GM19463 (cell line): Measurements from ENCODE around the gene KCNJ12.
A peak's percentile ranks its signal among the peaks of the same experiment; 100 is the strongest.
"Not testable (repeated sequence)": the region's sequence is repeated elsewhere in the genome, so short reads cannot be mapped to it uniquely, and the experiment has no call there.

Experiments used
- ATAC-seq: cut with Tn5 transposase; IDR thresholded peaks from one replicate; pipeline ENCODE4 v1.9.1; 2021; ENCODE audit warnings: mild to moderate bottlenecking, moderate library complexity; ENCODE audit not compliant: unreplicated experiment

The KCNJ12 gene

GRCh38 chr17:21404956-21405731 is 29.0 kb downstream of the KCNJ12 start:
- not testable (repeated sequence) for ATAC-seq

GRCh38 chr17:21405904-21406400 is 29.8 kb downstream of the KCNJ12 start:
- not testable (repeated sequence) for ATAC-seq

GRCh38 chr17:21406616-21407404 is 30.7 kb downstream of the KCNJ12 start:
- not testable (repeated sequence) for ATAC-seq

- not testable (repeated sequence) for ATAC-seq
These were observed 31.6 kb downstream of the KCNJ12 start for GRCh38 chr17:21407752-21408151.

GRCh38 chr17:21408224-21408623 is 32.1 kb downstream of the KCNJ12 start:
- not testable (repeated sequence) for ATAC-seq

GRCh38 chr17:21408766-21409300 is 32.7 kb downstream of the KCNJ12 start:
- not testable (repeated sequence) for ATAC-seq

- not testable (repeated sequence) for ATAC-seq
These were observed 33.2 kb downstream of the KCNJ12 start for GRCh38 chr17:21409388-21409787.

GRCh38 chr17:21409971-21410370 is 33.8 kb downstream of the KCNJ12 start:
- not testable (repeated sequence) for ATAC-seq

- ATAC-seq = not testable (repeated sequence)
These were observed 34.2 kb downstream of the KCNJ12 start for GRCh38 chr17:21410371-21410770.

GRCh38 chr17:21410906-21411678 is 34.9 kb downstream of the KCNJ12 start:
- ATAC-seq = not testable (repeated sequence)

- not testable (repeated sequence) for ATAC-seq
These were observed 35.6 kb downstream of the KCNJ12 start for GRCh38 chr17:21411679-21412205.

- peak; percentile 45 for ATAC-seq
These were observed 36.1 kb downstream of the KCNJ12 start for GRCh38 chr17:21412207-21412681.

GRCh38 chr17:21413570-21414279 is 37.6 kb downstream of the KCNJ12 start:
- not testable (repeated sequence) for ATAC-seq

GRCh38 chr17:21414616-21415015 is 38.5 kb downstream of the KCNJ12 start:
- not testable (repeated sequence) for ATAC-seq

GRCh38 chr17:21415166-21415990 is 39.2 kb downstream of the KCNJ12 start:
- ATAC-seq = not testable (repeated sequence)

- ATAC-seq = not testable (repeated sequence)
These were observed 40.4 kb downstream of the KCNJ12 start for GRCh38 chr17:21416471-21416981.

GRCh38 chr17:21417349-21417748 is 41.2 kb downstream of the KCNJ12 start:
- not testable (repeated sequence) for ATAC-seq

- ATAC-seq = no peak
These were observed 41.8 kb downstream of the KCNJ12 start for GRCh38 chr17:21417921-21418320.
